HG03469 (cell line): ENCODE measurements around the gene RGCC.
"Not testable (repeated sequence)": the region's sequence is repeated elsewhere in the genome, so short reads cannot be mapped to it uniquely, and the experiment has no call there.

ENCODE experiments used
- ATAC-seq: cut with Tn5 transposase; IDR thresholded peaks from one replicate; pipeline ENCODE4 v1.9.1; 2021; ENCODE audit warnings: mild to moderate bottlenecking, moderate library complexity, moderate number of reproducible peaks; ENCODE audit not compliant: unreplicated experiment

RGCC gene

DNA sequence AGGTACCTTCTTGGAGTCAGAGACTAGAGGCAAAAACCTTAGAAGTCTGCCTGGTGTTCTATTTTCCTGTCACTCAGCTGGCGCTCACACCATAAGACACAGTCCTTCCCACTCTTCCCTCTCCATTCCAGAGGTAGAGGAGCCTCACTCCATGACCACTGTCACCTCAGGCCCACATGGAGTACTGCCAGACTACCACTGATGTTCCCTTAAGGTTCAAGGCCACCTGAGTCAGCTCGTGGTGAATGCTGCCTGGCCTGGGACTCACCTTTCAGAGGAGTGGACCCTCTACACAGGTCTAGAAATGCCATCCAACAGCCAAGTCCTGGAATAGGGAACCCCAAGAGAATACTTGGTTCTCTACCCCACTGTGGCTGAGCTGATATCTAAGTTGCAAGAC, 29.9 kb downstream of the RGCC start:
- ATAC-seq, result no peak

- no peak for ATAC-seq
Measured at GRCh38 chr13:41488124-41488523, 30.8 kb downstream of the RGCC start.

DNA sequence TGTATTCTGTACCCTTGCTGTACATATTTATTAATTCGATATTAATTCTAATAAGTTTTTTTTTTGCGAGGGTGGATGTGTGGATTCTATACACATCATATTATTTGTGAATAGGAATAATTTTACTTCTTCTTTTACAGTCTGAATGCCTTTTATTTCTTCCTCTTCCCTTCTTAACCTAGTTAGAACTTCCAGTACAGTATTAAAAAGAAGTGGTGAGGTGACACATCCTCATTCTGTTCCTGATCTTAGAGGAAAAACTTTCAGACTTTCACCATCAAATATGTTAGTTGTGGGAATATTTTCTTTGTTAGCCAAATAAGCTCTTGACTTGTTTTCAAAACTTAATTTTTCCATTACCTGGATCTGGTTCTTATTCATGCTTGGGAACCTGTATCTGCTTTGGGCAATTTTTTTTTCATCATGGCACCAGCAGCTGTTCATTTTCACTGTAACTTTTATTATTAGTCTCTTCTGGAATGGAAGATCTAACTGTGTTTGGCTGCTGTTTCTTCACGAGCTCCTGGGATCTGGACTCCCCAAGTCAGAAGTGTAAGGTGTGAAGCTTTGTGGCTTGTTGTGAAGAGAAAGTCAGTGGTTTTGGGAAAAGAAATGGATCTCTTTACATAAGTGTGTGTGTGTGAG, 33.1 kb downstream of the RGCC start:
- no peak for ATAC-seq

DNA sequence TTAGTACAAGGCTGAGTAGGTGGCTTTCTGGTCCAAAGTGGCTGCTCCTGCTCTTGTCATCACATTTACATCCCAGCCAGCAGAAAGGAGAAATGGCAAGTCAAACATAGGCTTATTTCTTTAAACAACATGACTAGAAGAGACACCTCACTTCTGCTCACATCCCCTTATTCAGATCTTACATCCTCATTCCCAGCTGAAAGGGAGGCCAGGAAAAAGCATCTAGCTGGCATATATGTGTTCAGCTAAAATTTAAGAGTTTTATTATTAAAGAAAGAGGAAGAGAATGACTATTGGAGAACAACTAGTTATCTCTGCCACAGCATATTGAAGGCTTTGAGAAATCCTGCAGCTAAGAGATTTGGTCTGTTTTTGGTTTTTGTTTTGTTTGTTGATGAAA, 34.1 kb downstream of the RGCC start:
- ATAC-seq, result no peak

DNA sequence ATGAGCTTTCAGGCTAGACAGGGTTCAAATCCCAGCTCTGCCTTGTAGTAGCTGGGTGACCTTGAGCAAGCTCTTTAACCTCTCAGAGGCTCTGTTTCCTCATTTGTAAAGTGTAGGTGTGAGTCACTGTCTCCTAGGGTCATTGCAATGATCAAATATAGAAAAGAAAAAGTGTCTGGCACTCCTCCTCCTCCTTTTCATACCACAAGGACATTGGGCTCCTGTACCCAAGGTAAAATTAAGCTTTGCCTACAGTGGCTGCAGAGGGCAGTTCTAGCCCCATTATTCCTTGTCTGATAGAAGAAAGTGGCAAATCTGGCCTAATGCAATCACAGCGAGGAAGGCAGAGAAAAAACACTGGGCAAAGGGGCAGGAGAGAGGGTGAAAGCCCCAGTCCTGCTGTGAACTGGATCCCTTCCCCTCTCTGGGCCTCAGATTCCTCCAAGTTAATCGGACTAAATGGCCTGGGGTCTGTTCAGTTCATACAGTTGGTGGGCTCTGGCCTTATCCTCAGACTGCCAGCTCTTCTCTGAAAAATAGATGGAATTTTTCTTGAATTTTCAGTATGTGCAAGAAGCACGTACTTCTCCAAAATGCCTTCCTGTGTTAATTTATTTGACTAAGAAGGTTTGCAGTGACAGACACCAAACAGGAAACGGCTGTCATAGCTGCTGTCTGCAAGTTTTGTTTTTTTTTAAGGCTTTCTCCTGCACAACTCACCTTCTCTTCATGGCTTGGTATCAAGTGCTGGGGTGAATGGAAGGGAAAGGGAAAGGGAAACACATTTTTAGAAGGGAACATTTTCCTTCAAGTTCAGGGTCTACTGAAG, 35.3 kb downstream of the RGCC start:
- peak; percentile 63 for ATAC-seq

DNA sequence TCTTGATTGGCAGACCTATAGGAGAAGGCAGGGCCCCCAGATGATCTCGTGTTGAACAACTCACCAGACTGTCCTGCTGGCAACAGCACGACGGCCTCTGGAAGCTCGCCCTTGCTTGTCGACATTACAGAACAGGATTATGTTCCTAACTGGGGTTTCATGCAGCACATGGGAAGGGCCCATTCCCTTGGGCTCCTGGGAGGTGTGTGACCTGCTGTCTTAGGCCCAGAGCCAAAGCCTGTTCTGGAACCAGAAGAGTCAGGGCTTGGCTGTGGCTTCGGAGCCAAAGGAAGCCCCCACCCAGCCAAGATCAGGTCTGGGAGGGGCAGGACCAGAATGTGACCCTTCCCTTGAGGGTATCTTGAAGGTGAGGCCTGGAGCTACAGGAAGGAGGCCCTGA, 36.9 kb downstream of the RGCC start:
- ATAC-seq, result no peak

DNA sequence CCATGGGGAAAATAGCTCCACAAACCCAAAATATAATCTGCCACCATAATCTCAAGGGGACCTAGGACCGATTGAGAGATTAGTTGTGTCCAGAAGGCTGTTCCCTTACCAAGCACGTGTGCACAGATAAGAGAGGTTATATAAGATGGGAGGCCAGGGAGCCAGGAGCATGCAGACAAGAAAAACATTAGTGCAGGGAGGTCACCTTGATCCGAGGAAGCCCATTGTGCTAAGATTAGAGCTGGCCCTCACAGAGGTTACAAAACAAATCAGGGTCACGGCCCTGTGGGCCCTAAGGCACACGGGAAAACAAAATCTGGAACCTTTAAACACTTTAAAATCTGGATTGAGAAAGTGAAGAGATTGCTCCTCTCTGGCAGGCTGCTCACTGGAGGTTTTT, 37.7 kb downstream of the RGCC start:
- ATAC-seq, result no peak

DNA sequence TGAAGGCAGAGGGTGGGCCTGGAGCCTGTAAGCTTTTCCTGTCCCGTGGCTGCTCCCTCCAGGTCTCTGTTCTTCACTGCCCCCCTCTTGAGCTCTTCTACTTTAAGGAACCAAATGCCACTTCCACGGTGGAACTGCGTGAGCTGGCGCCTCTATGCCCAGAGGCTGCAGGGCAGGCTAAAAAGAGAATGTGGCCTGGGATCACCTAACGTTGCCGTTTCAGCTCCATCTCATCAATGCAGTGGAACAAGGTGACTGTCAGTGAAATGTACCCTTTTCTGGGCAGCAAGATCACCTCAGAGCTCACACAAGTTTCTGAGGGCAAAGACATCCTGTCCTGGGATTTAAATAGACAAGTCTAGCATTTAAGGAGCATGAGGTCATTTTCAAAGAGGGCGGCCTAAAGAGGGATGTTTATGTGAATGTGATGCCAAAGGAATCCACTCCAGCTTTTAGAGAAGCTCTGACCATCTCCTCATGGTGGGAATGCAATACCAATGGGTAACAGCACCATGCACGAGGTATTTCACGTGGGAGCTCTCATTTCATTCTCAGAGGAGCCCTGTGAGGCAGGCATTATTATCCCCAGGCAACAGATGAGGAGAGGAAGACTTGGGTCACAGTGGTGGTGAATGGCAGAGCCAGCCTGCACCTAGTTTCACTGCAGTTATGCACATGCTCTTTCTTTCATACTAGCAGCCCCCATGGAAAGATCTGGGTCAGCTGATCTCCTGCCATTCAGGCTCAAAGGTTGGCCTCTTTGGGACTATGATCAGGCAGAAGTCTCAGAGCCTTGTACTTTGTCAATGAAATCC, 39.3 kb downstream of the RGCC start:
- no peak for ATAC-seq

- no peak for ATAC-seq
Measured at GRCh38 chr13:41497436-41497835, 40.1 kb downstream of the RGCC start.

DNA sequence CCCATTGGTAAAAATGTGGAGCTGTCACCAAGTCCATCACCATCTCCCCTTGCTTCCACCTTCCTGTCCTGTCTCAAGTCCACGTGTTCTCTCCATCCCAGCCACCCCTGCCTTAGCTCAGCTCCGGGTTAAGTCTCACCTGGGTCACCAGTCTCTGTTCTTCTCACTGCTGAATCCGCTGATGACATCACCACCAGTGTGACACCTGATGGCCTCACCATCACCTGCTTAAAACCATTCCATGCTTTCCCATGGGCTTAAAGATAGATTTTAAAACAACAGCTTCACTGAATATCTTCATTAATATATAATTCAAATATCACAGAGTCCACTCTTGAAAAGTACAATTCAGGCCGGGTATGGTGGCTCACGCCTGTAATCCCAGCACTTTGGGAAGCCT, 42.1 kb downstream of the RGCC start:
- ATAC-seq, result no peak

DNA sequence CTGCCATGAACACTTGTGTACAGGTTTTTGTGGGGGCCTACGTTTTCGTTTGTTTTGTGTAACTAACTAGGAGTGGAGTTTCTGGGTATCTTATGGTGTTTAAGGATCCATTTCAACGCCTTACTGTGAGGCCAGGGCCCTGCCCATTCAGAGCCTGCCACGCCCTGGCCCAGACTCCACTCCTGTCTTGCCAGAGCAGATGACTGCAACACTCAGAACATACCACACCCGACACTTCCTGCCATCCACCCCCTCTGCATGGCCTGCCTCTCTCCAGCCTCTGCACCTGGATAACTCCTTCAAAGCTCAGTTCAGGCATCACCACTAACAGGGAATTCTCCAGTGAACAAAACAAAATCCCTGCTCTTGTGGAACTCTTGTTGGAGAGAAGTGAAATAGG, 43.2 kb downstream of the RGCC start:
- ATAC-seq, result peak; percentile 42

GRCh38 chr13:41501281-41501680, 43.9 kb downstream of the RGCC start:
- no peak for ATAC-seq

DNA sequence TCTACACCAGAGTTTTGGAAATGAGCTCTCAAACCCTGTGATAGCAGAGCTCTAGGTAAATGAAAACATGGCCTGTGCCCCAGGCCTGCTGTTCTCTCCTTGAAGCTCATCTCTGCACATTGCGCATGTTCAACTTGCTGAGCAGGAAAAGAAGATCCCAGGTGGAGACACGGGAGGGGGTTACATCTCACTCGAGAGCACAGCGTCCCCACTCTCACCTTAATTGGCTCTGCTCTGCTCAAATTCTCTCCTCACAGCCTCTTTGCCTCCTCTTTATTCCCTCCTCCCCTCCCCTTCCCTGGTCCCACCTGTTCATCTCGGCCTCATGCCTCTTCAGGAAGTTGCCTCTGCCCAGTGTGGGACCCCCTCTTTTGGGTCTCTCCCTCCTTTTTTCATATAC, 44.7 kb downstream of the RGCC start:
- no peak for ATAC-seq

GRCh38 chr13:41502673-41503072, 45.3 kb downstream of the RGCC start:
- ATAC-seq, result peak; percentile 47

DNA sequence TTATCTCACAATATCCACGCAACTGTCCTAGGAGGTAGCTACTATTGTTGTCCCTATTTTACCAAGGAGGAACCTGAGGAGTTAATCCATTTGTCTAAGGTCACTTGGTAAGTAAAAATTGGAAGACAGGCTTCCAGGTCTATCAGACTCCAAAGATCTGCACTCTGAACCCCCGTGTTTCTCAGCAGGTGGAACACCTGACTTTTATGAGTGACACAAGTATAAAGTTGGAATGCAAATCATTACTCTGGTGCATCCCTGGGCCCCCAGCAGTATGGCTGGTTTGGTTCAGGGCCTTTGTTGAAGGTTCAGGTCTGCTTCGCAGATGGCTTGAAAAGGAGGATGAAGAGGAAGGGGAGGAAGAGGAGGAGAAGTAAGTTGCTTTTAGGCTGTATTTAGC, 46.0 kb downstream of the RGCC start:
- no peak for ATAC-seq

- not testable (repeated sequence) for ATAC-seq
Measured at GRCh38 chr13:41504657-41505056, 47.3 kb downstream of the RGCC start.

DNA sequence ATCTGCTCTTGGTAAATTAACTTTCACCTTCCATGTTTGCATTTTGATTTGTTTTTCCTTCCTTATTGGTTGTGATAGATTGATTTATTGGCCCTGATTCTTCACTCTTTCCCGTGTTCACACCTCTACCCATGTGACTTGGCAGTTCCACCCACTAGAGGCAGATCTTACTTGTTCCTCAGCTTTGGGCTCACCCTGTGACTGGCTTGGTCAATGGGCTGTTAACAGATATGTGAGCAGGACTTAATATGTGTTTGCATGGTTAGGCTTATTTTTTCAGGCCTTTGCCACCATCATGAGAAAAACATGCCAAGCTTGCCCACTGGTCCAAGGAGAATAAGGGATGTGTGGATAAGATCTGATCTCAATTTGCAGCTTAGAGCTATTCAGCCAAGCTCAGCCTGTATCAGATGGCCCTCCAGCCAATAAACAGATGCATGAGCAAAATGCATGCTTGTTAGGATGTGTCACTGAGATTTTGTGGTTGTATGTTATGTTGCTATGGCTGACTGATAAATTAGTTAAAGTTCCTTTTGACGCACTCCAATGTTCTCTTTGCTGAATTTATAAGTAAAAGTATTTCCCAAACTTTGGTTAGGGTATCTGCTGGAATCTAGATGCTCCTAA, 48.0 kb downstream of the RGCC start:
- ATAC-seq, result no peak

DNA sequence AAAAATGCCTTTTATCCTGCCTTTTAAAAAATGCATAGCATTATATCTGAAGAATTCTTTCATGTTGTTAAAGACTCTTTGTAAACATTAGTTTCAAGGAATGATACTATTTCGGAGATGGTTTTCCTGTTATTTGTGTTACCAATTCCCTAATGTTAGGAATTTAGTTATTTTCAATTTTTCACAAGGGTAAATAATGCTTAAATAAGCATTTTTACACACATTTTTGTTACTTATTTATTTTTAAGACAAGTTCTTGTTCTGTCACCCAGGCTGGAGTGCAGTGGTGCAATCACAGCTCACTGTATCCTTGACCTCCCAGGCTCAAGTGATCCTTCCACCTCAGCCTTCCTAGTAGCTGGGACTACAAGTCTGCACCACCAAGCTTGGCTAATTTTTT, 49.0 kb downstream of the RGCC start:
- no peak for ATAC-seq

- no peak for ATAC-seq
Measured at GRCh38 chr13:41509971-41510370, 52.6 kb downstream of the RGCC start.

DNA sequence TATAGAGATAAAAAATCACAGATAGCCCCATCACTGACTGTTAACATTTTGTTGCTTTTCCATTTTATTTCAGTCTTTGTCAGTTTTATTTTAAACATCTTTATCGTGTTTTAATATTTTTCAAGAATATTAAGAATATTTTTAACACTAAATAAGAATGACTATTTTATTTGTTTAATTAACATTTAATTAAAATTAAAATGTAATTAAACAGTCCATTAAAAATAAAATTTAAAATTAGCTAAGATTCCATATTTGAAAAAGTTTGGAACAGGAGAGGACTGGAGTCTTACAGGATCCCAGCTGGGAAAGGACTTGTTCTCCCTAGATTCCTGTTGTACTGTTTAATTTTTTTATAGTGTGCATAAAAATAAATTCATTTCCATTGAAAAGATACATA, 54.5 kb downstream of the RGCC start:
- no peak for ATAC-seq

- no peak for ATAC-seq
Measured at GRCh38 chr13:41512441-41512840, 55.1 kb downstream of the RGCC start.
